ENCODE measurements around the gene ACSF3. TPM values are rescaled to one million over a fixed set of nuclear protein-coding genes. Genes with fewer than 3 reads are reported as not detected.

ACSF3 gene
- polyA plus RNA-seq, 3 donors, result 29.7 to 38.0 (median 30.8) TPM

DNA sequence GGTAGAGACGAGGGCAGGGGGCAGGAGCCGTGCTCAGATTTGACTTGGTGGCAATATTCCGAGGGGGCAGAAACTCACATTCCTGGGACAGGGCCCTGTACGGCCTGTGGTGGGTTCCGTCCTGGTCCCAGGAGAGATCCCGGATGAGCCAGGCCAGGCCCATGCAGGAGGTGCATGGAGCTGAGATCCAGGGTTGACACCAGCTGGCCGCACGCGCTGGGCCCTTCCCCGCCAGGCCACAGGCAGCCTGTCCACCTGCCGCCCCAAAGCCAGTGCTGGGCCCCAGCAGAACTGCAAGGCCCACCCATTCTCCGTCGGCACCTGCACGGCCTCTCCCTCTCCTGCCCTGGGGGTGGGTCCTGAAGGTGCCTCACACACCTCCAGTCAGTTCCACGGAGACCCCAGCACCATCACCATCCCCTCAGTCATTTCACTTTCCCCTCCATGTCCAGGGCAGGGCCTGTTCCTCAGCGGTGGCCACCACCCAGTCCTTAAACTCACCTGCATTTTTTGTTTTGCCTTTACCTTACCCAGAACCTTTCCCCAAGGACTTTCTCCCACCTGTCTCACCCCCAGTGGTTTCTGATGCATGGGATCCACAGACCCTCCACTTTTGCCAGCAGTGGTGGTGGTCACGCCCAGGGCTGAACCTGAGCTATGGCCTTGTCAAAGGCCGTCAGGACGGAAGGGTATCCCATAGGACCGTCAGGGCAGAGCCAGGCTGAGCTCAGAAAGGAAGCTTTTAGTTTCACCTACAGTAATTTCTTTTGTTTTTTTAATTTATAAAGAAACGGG lies 52.8 kb downstream of the ACSF3 start:
- DNase-seq (ENCODE audit: extremely low read depth in 1 of 11, low read depth in 9 of 11, low spot score in 4 of 11), result no peak

DNA sequence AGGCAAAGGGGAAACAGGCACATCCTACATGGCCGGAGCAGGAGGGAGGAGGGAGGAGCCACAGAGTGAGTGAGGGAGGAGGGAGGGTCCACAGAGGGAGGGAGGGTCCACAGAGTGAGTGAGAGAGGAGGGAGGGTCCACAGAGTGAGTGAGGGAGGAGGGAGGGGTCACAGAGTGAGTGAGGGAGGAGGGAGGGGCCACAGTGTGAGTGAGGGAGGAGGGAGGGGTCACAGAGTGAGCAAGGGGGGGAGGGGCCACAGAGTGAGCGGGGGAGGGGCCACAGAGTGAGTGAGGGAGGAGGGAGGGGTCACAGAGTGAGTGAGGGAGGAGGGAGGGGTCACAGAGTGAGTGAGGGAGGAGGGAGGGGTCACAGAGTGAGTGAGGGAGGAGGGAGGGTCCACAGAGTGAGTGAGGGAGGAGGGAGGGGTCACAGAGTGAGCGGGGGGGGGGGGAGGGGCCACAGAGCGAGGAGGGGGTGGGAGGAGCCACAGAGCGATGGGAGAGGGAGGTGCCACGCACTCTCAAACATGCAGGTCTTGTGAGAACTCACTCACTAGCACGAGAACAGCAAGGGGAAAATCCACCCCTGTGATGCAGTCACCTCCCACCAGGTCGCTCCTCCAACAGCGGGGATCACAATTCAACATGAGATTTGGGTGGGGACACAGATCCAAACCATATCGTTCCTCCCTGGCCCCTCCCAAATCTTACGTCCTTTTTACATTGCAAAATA lies 53.6 kb downstream of the ACSF3 start:
- no peak for DNase-seq (ENCODE audit: extremely low read depth in 1 of 11, low read depth in 9 of 11, low spot score in 4 of 11)

DNA sequence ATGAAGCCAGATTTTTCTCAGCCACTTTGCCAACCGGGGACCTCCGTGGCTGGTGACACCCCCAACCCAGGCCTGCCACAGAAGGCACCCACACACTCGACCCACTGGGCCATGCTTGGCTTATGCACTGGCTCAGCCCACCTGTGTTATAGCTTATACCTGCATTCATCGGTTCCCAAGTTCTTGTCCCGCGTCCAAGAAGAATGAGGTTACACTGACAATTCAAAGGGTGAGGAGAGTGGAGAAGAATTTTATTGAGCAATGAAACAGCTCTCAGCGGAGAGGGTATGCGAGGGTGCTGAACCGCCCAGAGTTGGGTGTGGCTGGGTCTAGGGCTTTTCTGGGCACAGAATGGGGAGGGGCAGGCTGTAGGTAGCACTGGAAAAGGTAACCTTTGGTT lies 55.7 kb downstream of the ACSF3 start:
- no peak for DNase-seq (ENCODE audit: extremely low read depth in 1 of 11, low read depth in 9 of 11, low spot score in 4 of 11)

DNA sequence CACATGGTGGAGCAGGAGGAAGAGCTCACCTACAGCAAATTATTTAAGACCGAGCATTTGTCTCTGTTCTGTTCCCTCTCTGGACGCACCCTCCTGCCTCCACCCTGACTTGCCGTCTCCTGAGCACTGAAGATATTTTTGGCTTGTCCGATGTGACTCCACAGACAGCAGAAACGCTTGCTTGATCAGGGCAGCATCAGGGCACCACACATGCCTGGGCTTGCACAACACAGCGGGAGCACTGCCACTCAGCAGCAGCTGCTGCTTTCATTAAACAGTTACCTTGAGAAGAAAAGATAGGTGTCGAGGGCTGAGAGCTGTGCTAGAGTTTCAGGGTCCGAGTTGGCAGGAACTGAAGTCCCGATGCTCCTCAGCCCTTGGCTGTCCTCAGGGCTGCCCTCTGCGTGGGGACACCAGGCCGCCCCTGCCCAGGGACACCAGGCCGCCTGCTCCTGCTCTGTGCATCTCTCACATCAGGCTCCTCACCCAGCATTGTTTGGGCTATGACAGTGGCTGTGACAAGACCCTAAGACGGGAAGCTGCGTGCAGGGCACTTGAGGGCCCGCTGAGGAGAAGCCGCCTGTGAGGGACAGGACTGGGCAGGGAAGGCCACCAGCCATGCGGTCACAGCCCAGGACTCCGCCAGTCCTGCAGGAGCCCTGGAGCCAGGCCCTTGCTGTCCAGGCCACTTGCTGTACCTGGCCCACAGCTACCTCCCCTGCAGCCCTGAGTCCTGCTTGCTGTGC lies 56.6 kb downstream of the ACSF3 start:
- DNase-seq (ENCODE audit: extremely low read depth in 1 of 11, low read depth in 9 of 11, low spot score in 4 of 11), result no peak

DNA sequence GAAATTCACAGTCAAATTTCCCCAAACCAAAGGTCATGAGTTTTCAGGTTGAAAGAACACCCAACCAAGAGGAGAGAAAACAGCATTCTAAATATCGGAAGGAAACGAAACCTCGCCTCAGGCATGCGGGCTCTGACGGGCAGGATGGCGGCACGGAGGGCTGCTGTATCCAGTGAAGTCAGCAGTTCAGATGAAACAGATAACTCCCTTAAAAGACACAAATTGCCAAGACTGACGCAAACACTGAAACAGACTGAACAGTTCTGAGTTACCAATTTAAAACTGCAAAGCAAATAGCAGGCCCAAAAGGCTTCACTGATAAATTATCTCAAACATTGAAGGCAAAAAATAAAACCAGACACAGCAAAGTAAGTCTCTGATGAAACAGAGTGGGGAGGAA lies 57.3 kb downstream of the ACSF3 start:
- no peak for DNase-seq (ENCODE audit: extremely low read depth in 1 of 11, low read depth in 9 of 11, low spot score in 4 of 11)

DNA sequence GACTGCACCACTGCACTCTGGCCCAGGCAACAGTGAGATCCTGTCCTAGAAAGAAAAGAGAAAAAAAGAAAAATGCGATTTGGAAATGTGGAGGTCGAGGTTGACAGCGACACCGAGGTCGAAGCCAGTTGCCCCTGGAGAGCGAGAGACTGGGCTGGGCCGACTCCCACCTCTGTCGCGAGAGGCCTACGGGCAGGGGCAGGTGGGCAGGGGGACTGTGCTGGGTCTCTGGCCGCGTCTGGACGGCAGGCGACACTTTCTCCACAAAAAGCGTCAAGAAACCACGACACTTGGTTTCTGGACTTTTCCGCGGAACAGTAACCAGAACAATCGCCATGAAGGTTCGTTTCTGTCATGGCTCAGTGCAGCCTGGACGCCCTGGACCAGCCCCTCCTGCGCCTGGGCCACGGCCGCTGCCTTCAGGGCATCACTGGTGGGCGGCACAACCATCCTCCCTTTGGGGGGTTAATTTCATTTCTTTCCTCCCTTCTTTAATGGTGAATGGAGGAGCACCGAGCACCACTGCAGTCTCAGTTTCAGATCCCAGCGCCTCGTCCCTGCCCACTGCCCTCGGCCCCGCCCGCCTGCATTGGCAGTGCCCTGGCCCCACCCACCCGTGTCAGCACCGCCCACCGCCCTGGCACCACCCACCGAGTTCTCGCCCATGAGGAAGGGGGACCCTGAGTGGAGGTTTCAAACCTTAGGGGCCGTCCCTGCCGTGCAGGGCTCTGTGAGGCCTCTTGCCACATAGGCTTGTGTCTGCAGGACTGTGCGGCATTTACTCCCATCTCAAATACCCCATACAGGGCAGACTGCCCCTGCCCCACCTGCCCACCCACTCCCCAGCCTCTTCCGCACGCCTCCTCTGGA lies 59.4 kb downstream of the ACSF3 start:
- no peak for DNase-seq (ENCODE audit: extremely low read depth in 1 of 11, low read depth in 9 of 11, low spot score in 4 of 11)

DNA sequence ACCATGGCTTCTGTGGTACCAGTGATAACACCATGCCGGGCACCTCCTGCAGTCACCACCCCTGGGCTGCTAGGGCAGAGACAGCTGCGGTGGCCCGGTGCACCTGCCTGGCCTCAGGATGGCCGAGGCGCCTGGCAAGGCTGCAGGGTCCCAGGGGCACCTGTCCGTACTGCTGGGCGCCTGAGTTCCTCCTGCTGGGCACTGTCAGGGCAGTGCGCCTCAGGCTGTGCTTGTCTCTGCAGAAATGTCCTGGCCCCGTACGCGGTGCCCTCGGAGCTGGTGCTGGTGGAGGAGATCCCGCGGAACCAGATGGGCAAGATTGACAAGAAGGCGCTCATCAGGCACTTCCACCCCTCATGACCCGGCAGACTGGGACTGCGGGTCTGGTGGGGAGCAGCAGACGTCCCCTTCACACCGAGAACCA lies 60.2 kb downstream of the ACSF3 start:
- DNase-seq (ENCODE audit: extremely low read depth in 1 of 11, low read depth in 9 of 11, low spot score in 4 of 11), result no peak

DNA sequence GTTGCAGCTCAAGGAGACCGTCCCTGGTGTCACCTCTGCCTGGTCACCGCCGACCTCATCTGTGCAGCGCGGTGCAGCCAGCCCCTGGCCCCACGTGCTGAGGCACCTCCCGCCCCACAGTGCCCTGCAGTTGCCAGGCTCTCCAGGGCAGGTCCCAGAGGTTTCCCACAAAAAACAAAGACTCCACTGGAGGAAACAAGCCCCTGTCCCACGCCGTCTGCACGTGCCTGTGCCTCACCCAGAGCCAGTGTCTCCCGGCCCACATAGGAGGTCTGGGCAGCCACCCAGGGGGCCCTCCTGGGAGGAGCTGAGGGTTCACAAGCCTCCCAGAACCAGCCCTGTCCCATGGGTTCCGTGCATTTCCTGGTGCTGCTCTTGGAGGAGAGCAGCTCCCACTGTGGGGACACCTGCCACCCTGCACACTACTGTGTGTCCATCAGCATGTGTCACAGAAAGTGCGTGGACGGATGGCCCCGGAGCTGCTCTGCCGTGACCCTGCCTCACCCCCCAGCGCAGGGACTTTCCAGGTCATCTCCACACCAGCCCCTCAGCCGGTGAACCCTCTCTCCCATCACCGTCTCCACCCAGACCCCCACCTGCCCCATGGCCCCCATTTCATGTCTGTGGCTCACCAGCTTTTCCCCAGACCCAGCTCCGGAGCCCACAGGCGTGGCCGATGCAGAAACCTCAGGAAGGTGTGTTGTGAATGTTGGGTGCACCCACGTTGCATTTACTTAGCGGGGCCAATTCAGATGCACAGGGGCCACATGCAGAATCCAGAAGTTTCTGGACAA lies 60.9 kb downstream of the ACSF3 start:
- no peak for DNase-seq (ENCODE audit: extremely low read depth in 1 of 11, low read depth in 9 of 11, low spot score in 4 of 11)

DNA sequence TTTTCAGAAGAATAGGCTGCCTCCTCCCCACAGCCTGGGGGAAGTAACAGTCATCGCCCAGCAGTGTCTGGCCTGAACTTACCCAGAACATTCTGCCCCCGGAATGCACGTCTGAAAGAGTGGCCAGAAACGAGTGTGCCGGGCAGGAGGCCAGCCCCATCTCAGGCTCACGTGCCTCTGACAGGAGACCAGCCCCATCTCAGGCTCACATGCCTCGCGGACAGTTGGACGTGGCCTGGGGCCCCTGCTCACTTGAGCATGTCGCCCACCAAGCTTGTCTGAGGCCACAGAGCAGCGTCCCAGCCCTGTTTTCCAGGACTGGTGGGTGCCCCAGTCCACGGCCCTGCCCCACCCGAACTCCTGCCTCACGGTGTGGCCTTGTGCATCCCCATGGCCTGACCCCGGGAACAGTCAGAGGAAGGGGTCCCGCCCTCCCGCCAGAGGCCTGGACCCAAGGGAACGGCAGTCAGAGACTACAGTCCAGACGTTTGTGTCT lies 61.6 kb downstream of the ACSF3 start:
- DNase-seq (ENCODE audit: extremely low read depth in 1 of 11, low read depth in 9 of 11, low spot score in 4 of 11), result no peak

DNA sequence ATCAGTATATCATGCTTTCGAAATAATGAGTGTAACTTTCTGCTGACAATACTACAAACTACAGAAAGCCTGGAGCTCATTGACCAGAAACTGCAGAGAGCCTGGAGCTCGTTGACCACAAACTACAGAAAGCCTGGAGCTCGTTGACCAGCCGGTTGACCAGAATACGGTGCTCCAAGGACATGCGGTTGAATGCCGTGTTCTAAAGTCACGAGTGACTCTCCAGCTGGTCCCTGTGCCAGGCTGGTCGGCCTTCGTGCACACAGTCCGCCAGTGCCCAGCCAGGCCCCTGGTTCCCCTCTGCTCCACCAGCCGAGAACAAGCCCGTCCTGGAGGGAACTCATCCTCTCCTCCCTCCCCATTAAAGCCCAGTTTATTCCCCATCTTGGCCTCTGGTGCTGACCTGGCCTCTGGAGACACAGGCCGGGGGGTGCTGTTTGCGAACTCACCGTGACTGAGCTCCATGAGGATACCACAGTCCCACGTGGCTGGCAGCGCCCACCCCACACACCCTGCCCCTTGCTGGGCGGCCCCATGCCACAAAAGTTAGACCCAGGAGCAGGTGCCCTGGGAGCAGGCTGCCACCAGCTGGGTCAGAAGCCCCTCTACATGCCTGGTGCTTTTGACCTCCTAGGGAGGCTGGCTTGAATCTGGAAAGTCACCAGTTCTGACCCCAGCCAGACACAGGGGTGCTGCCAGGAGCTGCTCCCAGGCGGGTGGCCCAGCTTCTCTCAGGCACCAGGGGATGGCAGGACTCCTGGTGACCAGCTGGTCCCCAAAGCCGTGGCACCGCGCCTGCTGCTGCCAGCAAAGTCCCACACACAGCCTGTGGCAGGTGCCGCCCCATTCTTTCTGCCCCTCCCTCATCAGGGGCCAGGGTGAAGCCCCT lies 62.4 kb downstream of the ACSF3 start:
- no peak for DNase-seq (ENCODE audit: extremely low read depth in 1 of 11, low read depth in 9 of 11, low spot score in 4 of 11)

DNA sequence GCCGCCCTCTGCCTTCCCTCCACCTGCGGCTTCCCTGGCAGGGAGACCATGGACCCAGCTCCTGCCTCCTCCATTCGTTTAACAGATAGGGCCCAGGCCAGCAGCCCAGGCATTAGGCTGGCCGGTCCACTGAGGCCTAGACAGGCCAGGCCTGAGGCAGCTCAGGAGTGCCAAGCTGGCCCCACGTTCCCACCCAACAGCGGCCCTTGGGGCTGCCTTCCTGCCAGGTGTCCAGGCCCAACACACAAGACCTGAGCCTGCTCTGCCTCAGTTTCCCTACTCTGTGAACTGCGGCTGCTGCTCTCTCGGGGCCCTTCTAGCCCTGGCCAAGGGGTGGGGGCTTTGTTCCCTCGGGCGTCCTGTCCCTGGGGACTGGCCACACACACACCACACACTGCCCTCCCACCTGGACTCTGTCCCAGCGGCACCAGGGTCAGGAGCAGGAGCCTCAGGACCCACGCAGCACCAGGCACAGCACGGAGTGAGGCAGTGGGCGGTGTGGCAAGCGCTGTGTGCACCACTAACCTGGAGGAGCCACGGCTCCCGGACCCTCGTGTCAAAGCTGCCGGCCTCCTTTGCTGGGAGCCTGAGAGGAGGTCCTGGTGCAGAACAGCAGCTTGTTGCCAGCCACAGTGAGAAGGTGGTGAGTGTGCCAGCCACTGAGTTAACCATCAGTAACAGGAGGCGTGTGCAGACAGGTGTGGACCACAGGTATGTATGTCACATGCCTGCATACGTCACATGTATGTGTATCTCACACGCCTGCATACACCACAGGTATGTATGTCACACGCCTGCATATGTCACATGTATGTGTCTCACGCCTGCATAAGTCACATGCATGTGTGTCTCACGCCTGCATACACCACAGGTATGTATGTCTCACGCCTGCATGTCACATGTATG lies 63.3 kb downstream of the ACSF3 start:
- DNase-seq (ENCODE audit: extremely low read depth in 1 of 11, low read depth in 9 of 11, low spot score in 4 of 11), result no peak

DNA sequence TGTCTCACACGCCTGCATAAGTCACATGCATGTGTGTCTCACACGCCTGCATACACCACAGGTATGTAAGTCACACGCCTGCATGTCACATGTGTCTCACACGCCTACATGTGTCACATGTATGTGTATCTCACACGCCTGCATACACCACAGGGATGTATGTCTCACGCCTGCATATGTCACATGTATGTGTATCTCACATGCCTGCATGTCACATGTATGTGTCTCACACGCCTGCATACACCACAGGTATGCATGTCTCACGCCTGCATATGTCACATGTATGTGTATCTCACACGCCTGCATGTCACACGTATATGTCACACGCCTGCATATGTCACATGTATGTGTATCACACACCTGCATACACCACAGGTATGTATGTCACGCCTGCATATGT lies 64.1 kb downstream of the ACSF3 start:
- no peak for DNase-seq (ENCODE audit: extremely low read depth in 1 of 11, low read depth in 9 of 11, low spot score in 4 of 11)

DNA sequence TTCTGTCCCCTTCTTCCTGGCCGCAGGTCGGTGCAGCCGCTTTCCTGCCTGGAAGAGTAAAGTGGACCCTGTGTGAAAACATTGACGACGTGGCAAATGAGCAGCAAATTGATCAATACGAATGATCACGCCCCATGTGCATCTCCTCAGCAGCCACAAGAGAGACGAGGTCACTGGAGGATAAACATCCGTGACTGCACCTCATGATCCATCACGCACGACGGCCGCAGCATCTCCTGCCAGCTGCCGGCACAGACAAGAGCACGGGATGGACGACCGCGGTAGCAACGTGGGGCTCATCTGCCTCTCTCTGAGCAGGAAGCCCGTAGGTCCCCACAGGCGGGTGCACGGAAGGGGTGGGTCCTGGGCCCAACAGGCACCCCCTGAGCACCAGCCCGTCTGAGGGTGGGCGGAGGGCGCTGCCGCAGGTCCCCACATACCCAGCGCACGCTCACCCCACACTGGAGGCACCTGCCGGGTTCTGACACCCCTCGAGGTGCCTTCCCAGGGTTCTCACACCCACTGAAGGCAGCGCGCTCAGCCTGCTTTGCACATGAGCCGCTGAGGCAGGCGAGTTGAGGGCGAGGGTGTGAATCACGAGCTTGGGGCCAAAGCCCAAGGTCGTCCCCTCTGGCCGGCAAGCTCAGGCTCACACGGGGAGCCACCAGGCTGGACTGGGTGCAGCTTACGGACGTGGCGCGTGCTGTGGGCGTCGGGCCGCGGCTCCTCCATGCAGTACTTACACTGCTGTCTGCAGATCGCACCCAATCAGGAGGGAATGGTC lies 65.6 kb downstream of the ACSF3 start:
- DNase-seq (ENCODE audit: extremely low read depth in 1 of 11, low read depth in 9 of 11, low spot score in 4 of 11), result no peak

DNA sequence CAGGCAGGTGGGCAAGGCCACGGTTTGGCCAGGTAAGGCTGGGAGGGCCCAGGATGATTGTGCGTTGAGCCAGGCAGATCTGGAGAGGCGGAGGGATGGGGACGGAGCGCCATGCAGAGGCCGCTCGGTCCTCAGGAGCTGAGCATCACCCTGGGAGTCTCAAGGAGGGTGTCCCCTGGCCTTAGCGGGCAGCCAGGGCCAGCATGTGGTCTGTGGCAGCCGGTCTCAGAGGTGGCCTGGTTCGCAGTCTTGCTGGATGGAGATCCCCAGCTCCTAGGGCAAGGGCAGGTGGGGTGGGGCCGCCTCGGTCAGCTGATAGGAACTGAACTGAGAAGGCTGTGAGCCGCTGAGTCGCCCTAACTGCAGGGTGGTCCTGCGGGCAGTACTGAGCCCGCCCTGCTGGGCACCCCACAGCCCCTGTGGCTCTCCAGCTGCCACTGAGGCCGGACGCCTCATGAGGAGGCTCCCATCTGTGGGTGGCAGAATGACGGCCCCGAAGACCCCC lies 66.2 kb downstream of the ACSF3 start:
- no peak for DNase-seq (ENCODE audit: extremely low read depth in 1 of 11, low read depth in 9 of 11, low spot score in 4 of 11)

DNA sequence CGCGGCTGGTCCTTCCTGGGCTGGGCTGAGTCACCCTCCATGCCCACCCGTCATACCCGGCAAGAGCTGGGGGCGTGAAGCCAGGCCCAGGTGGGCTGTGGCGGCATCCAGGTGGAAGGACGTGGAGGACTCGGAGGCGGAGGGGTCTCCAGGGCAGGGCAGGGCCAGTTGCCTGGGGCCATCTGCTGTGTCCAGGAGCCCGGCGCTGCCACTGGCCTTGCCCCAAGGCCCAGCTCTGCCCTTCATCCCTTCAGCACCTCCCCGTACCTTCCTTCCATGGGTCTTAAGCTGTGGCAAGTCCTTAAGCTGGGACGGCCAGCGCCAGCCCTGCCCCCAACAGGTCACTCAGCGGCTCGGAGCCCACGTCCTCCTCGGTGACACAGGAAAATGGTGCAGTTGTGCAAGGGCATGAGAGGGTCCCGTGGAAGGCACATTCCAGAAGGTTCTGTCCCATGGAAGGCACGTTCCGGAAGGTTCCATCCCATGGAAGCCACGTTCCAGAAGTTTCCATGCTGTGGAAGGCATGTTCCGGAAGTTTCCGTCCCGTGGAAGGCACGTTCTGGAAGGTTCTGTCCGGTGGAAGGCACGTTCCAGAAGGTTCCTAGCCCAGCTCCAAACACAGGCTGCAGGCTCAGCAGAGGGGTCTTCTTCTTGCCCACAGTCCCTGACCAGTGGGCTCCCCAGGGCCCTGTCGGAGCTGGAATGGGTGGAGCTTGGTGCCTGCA lies 67.5 kb downstream of the ACSF3 start:
- DNase-seq (ENCODE audit: extremely low read depth in 1 of 11, low read depth in 9 of 11, low spot score in 4 of 11), result no peak

All from renal cortex interstitium (tissue), 11 donors.